Smooth muscle cell of the coronary artery (primary cell): ENCODE measurements around the gene IDH3G. TPM values are rescaled to one million over a fixed set of nuclear protein-coding genes. Genes with fewer than 3 reads are reported as not detected.

Source experiments
- total RNA-seq: library from RNA; depleted of rRNA; stranded (reverse); fragments of >200 nt; gene quantifications from 2 replicates; pipeline ENCODE4 v1.2.3, GENCODE V29; 2014; ENCODE audit warnings: low replicate concordance

IDH3G gene
- total RNA-seq, result 54.6 and 96.1 TPM in 2 replicates

GRCh38 chrX:153794018-153794896 is at the start of gene IDH3G, which contains the start of gene SSR4:
Gene IDH3G, minus strand, starts transcription at chrX:153794375. Its CDS starts 49 bp downstream, at chrX:153794326.
Gene SSR4, plus strand, starts transcription at chrX:153794668. Its CDS starts 20 bp downstream, at chrX:153794688.

GRCh38 chrX:153829799-153830639 is 35.8 kb upstream of the IDH3G start, which contains the start of gene PDZD4:
Gene PDZD4, minus strand, starts transcription at chrX:153830544. Its CDS starts 246 bp downstream, at chrX:153830298.

GRCh38 chrX:153780678-153781427 is 13.3 kb downstream of the IDH3G start, which contains the start of gene SRPK3:
Gene SRPK3, plus strand, starts transcription at chrX:153781041. Its CDS starts 46 bp downstream, at chrX:153781087.

GRCh38 chrX:153763989-153764755 is 30.0 kb downstream of the IDH3G start, which contains the start of gene PLXNB3:
Gene PLXNB3, plus strand, starts transcription at chrX:153764249. Its CDS starts 1,287 bp downstream, at chrX:153765536.

Other genes starting within 250 kb of the IDH3G start
- gene CCNQ, start 195.2 kb downstream of the IDH3G start, total RNA-seq, result 19.8 and 43.8 TPM in 2 replicates
- gene DUSP9, start 147.2 kb downstream of the IDH3G start, total RNA-seq, result not detected in 2 replicates
- gene PNCK, start 120.6 kb downstream of the IDH3G start, total RNA-seq, result 0.30 and 0.47 TPM in 2 replicates
- gene SLC6A8, start 106.4 kb downstream of the IDH3G start, total RNA-seq, result 10.8 TPM in 2 replicates
- gene BCAP31, start 70.0 kb downstream of the IDH3G start, total RNA-seq, result 152 and 188 TPM in 2 replicates
- 8.4 and 13.5 TPM in 2 replicates for gene ABCD1, start 69.5 kb downstream of the IDH3G start, total RNA-seq
- gene PLXNB3, start 30.1 kb downstream of the IDH3G start, total RNA-seq, result 2.5 and 4.1 TPM in 2 replicates
- gene SRPK3, start 13.3 kb downstream of the IDH3G start, total RNA-seq, result under 0.01 and 0.30 TPM in 2 replicates
- 188 and 219 TPM in 2 replicates for gene SSR4, start 293 bp upstream of the IDH3G start, total RNA-seq
- gene PDZD4, start 36.2 kb upstream of the IDH3G start, total RNA-seq, result 0.08 and 1.1 TPM in 2 replicates
- gene L1CAM, start 91.8 kb upstream of the IDH3G start, total RNA-seq, result 0.08 and 0.23 TPM in 2 replicates
- gene AVPR2, start 110.3 kb upstream of the IDH3G start, total RNA-seq, result 0.12 TPM in 1 of 2 replicates, not detected in the other
- gene ARHGAP4, start 131.9 kb upstream of the IDH3G start, total RNA-seq, result 0.90 and 2.7 TPM in 2 replicates
- 45.5 and 56.5 TPM in 2 replicates for gene NAA10, start 140.7 kb upstream of the IDH3G start, total RNA-seq
- 5.5 and 25.5 TPM in 2 replicates for gene RENBP, start 150.3 kb upstream of the IDH3G start, total RNA-seq
- gene HCFC1, start 177.4 kb upstream of the IDH3G start, total RNA-seq, result 6.0 and 8.2 TPM in 2 replicates
- gene TMEM187, start 178.4 kb upstream of the IDH3G start, total RNA-seq, result 7.1 and 10.1 TPM in 2 replicates
- 59.0 and 66.3 TPM in 2 replicates for gene IRAK1, start 225.5 kb upstream of the IDH3G start, total RNA-seq